ENCODE measurements around the gene TNFAIP8. TPM values are rescaled to one million over a fixed set of nuclear protein-coding genes. Genes with fewer than 3 reads are reported as not detected.
A peak's percentile ranks its signal among the peaks of the same experiment; 100 is the strongest.

TNFAIP8 gene
- total and polyA plus RNA-seq, 2 donors (not counting 1 experiment from before 2014, with no cell fraction given) = 67.3 to 109 TPM

DNA sequence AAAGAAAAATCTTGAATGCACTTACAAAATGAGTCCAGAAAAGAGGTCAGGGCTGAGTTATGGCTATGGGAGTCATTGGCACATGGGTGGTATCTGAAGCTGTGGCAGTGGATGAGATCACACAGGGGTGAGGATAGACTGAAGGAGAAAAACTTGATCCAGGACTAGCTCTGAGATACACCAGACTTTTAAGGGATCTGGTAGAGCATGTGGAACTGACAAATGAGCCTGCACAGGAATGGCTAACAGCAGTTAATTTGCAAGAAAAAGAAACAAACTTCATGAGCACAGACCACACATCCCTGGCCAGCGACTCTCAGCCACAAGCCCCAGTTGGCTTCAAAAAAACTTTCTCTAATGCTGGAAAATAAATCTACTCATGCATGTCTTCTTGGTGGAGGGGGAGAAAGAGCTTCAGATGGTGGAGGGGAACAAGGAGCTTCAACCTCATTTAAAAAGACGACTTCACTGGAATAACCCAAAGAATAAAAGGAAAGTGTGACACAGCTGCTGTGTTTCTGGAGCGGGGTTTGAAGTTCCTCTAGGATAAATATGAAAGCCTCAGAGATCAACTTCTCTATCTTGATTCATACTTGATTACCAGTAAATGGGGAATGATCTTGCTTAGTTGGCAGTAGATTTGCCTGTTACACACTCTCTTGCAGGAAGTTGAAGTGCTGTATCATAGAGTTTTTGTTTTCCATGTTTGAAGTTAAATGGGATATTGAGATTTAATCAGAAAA, 33.6 kb downstream of the TNFAIP8 start:
- peak overlapping the region; percentile 46 for H3K4me2 ChIP-seq (replicated peaks; ENCODE audit: low read depth, low read length, poor library complexity, severe bottlenecking)
- peaks cover 96% of the 10 kb centered on the region for H3K79me2 ChIP-seq (ENCODE audit: control insufficient read depth, insufficient read depth, low read length)
- no peaks in the 10 kb centered on the region for H3K9me3 Mint-ChIP-seq (ENCODE audit: insufficient read depth)
- H3K27ac Mint-ChIP-seq = peak overlapping the region; percentile 78
- POLR2A ChIA-PET = interaction anchor here (1.1 kb wide), 1 partner anchor 33 kb away, joined by 10 read pairs; the partner anchor contains the start of gene TNFAIP8
- peak overlapping the region in 1 of 5 experiments; percentile 16 for H3K4me3 ChIP-seq (ENCODE audit: control extremely low read depth in 1 of 5, extremely low read depth in 1 of 5, insufficient read depth in 1 of 5, low read depth in 2 of 5, low read length in 4 of 5)
- H3K36me3 ChIP-seq (replicated peaks in 1 of 2; ENCODE audit: control extremely low read depth in 1 of 2, control insufficient read depth in 1 of 2, extremely low read depth in 1 of 2, insufficient read depth in 2 of 2, low read length in 1 of 2) = peaks cover 3 to 39% of the 10 kb centered on the region in 2 experiments
- peak overlapping the region; percentile 45 to 71 for H3K27ac ChIP-seq (ENCODE audit: low read length in 2 of 2)
- H3K4me3 Mint-ChIP-seq = peak overlapping the region; percentile 48
- H2AFZ ChIP-seq (ENCODE audit: insufficient read depth, low read depth, low read length, poor library complexity, severe bottlenecking) = no peak overlapping the region
- CTCF ChIA-PET = interaction anchor here (0.5 to 2.0 kb wide), 4 partner anchors 22 to 113 kb away, joined by 3 to 8 read pairs (median 4); no protein-coding TSS in a partner anchor
- intact Hi-C loops (cut with micrococcal nuclease) = loop anchor here (2.0 kb wide), 2 partner anchors 15 to 21 kb away; no protein-coding TSS in a partner anchor
- DNase-seq = no peak
- H3K9ac ChIP-seq (ENCODE audit: low read length) = peak overlapping the region; percentile 2
- ATAC-seq (ENCODE audit: low read depth) = peak; percentile 17
- H3K9me3 ChIP-seq (ENCODE audit: control extremely low read depth in 1 of 3, control insufficient read depth in 2 of 3, insufficient read depth in 1 of 3, low read length in 2 of 3) = no peaks in the 10 kb centered on the region
- H3K4me1 ChIP-seq (ENCODE audit: control insufficient read depth in 2 of 2, insufficient read depth in 2 of 2, low read length in 2 of 2) = peaks cover 83 to 91% of the 10 kb centered on the region in 2 donors
- peaks cover 90% of the 10 kb centered on the region for H3K4me1 Mint-ChIP-seq
- no peaks in the 10 kb centered on the region for H3K27me3 Mint-ChIP-seq
- no CpG with 5 or more reads among the region's 3 CpGs for whole genome bisulfite sequencing (ENCODE audit: insufficient coverage)
- no peaks in the 10 kb centered on the region for H3K27me3 ChIP-seq (replicated peaks in 1 of 4; ENCODE audit: control extremely low read depth in 1 of 4, control insufficient read depth in 3 of 4, insufficient read depth in 4 of 4, low read length in 3 of 4)
- TF ChIP-seq, protein P1, sequence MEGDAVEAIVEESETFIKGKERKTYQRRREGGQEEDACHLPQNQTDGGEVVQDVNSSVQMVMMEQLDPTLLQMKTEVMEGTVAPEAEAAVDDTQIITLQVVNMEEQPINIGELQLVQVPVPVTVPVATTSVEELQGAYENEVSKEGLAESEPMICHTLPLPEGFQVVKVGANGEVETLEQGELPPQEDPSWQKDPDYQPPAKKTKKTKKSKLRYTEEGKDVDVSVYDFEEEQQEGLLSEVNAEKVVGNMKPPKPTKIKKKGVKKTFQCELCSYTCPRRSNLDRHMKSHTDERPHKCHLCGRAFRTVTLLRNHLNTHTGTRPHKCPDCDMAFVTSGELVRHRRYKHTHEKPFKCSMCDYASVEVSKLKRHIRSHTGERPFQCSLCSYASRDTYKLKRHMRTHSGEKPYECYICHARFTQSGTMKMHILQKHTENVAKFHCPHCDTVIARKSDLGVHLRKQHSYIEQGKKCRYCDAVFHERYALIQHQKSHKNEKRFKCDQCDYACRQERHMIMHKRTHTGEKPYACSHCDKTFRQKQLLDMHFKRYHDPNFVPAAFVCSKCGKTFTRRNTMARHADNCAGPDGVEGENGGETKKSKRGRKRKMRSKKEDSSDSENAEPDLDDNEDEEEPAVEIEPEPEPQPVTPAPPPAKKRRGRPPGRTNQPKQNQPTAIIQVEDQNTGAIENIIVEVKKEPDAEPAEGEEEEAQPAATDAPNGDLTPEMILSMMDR (IDR thresholded peaks at IDR 0.05) = no peak
- no peak for TF ChIP-seq EZH2 (IDR thresholded peaks at IDR 0.05; ENCODE audit: borderline replicate concordance, insufficient read depth, low read depth, low read length, poor library complexity, severe bottlenecking)
- H4K20me1 ChIP-seq (ENCODE audit: control insufficient read depth, insufficient read depth, low read length, poor library complexity, severe bottlenecking) = peaks cover 4% of the 10 kb centered on the region

GRCh38 chr5:119390404-119390803, 34.6 kb downstream of the TNFAIP8 start:
- peak overlapping the region; percentile 46 for H3K4me2 ChIP-seq (replicated peaks; ENCODE audit: low read depth, low read length, poor library complexity, severe bottlenecking)
- peaks cover 96% of the 10 kb centered on the region for H3K79me2 ChIP-seq (ENCODE audit: control insufficient read depth, insufficient read depth, low read length)
- ChIA-PET POLR2A (interaction anchor here (0.6 to 1.1 kb wide), 2 partner anchors 34 to 104 kb away, joined by 5 to 10 read pairs; partner anchors contain the start of gene TNFAIP8), CTCF (interaction anchor here (0.5 to 2.0 kb wide), 5 partner anchors 18 to 75 kb away, joined by 3 to 8 read pairs (median 4); no protein-coding TSS in a partner anchor)
- no peaks in the 10 kb centered on the region for H3K27me3 ChIP-seq (replicated peaks in 1 of 4; ENCODE audit: control extremely low read depth in 1 of 4, control insufficient read depth in 3 of 4, insufficient read depth in 4 of 4, low read length in 3 of 4)
- H3K27ac Mint-ChIP-seq = peak overlapping the region; percentile 34
- no peak overlapping the region for H2AFZ ChIP-seq (ENCODE audit: insufficient read depth, low read depth, low read length, poor library complexity, severe bottlenecking)
- H3K4me3 Mint-ChIP-seq = peak overlapping the region; percentile 48
- TF ChIP-seq, protein P1 (IDR thresholded peaks at IDR 0.05) = no peak
- no peak for TF ChIP-seq EZH2 (IDR thresholded peaks at IDR 0.05; ENCODE audit: borderline replicate concordance, insufficient read depth, low read depth, low read length, poor library complexity, severe bottlenecking)
- H3K9me3 Mint-ChIP-seq (ENCODE audit: insufficient read depth) = no peaks in the 10 kb centered on the region
- intact Hi-C loops (cut with micrococcal nuclease) = no loop called here
- WGBS (ENCODE audit: insufficient coverage) = no CpG with 5 or more reads among the region's 2 CpGs
- peak overlapping the region; percentile 23 to 71 for H3K27ac ChIP-seq (ENCODE audit: low read length in 2 of 2)
- no peaks in the 10 kb centered on the region for H3K9me3 ChIP-seq (ENCODE audit: control extremely low read depth in 1 of 3, control insufficient read depth in 2 of 3, insufficient read depth in 1 of 3, low read length in 2 of 3)
- no peak for ATAC-seq (ENCODE audit: low read depth)
- no peaks in the 10 kb centered on the region for H3K27me3 Mint-ChIP-seq
- peaks cover 83 to 91% of the 10 kb centered on the region in 2 donors for H3K4me1 ChIP-seq (ENCODE audit: control insufficient read depth in 2 of 2, insufficient read depth in 2 of 2, low read length in 2 of 2)
- H3K36me3 ChIP-seq (replicated peaks in 1 of 2; ENCODE audit: control extremely low read depth in 1 of 2, control insufficient read depth in 1 of 2, extremely low read depth in 1 of 2, insufficient read depth in 2 of 2, low read length in 1 of 2) = peaks cover 3 to 35% of the 10 kb centered on the region in 2 experiments
- peak overlapping the region; percentile 2 for H3K9ac ChIP-seq (ENCODE audit: low read length)
- H3K4me3 ChIP-seq (ENCODE audit: control extremely low read depth in 1 of 5, extremely low read depth in 1 of 5, insufficient read depth in 1 of 5, low read depth in 2 of 5, low read length in 4 of 5) = peak overlapping the region in 1 of 5 experiments; percentile 29
- H4K20me1 ChIP-seq (ENCODE audit: control insufficient read depth, insufficient read depth, low read length, poor library complexity, severe bottlenecking) = no peaks in the 10 kb centered on the region
- DNase-seq = no peak
- H3K4me1 Mint-ChIP-seq = peaks cover 90% of the 10 kb centered on the region
